ENCODE measurements around the gene RAB31. TPM values are rescaled to one million over a fixed set of nuclear protein-coding genes. Genes with fewer than 3 reads are reported as not detected.

Gene RAB31
- total RNA-seq, 1 experiment from 2014 or later: 9.5 TPM

GRCh38 chr18:9716780-9717563 is 8.9 kb downstream of the RAB31 start:
- no peaks in the 10 kb centered on the region for H3K27me3 Mint-ChIP-seq (ENCODE audit: insufficient read depth, unreplicated experiment)
- ChIA-PET CTCF (no interaction called here), POLR2A (no interaction called here)
- H3K36me3 Mint-ChIP-seq (ENCODE audit: insufficient read depth, unreplicated experiment): no peaks in the 10 kb centered on the region
- no peak overlapping the region for H3K4me3 Mint-ChIP-seq (ENCODE audit: unreplicated experiment)
- BruUV-seq (replicated peaks): no TSS peak
- intact Hi-C loops (cut with micrococcal nuclease; ENCODE audit: unreplicated experiment): no loop called here
- Histone ChIP-seq H3K4me1 (peaks cover 12% of the 10 kb centered on the region), H3K4me3 (ENCODE audit: low read depth, low read length) (no peak overlapping the region), H3K27me3 (replicated peaks; ENCODE audit: control insufficient read depth, insufficient read depth, low read length) (no peaks in the 10 kb centered on the region), H3K36me3 (ENCODE audit: control insufficient read depth, insufficient read depth, low read length) (no peaks in the 10 kb centered on the region), H3K9me3 (no peaks in the 10 kb centered on the region)
- peaks cover 5% of the 10 kb centered on the region for H3K4me1 Mint-ChIP-seq (ENCODE audit: low read depth, unreplicated experiment)
- DNase-seq: no peak
- H3K27ac Mint-ChIP-seq (ENCODE audit: unreplicated experiment): no peak overlapping the region
- TF ChIP-seq, protein P1, sequence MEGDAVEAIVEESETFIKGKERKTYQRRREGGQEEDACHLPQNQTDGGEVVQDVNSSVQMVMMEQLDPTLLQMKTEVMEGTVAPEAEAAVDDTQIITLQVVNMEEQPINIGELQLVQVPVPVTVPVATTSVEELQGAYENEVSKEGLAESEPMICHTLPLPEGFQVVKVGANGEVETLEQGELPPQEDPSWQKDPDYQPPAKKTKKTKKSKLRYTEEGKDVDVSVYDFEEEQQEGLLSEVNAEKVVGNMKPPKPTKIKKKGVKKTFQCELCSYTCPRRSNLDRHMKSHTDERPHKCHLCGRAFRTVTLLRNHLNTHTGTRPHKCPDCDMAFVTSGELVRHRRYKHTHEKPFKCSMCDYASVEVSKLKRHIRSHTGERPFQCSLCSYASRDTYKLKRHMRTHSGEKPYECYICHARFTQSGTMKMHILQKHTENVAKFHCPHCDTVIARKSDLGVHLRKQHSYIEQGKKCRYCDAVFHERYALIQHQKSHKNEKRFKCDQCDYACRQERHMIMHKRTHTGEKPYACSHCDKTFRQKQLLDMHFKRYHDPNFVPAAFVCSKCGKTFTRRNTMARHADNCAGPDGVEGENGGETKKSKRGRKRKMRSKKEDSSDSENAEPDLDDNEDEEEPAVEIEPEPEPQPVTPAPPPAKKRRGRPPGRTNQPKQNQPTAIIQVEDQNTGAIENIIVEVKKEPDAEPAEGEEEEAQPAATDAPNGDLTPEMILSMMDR (IDR thresholded peaks at IDR 0.05; ENCODE audit: insufficient read depth in 1 of 2, low read depth in 1 of 2, low read length in 1 of 2, severe bottlenecking in 1 of 2, unreplicated experiment in 1 of 2): no peak
- H3K9me3 Mint-ChIP-seq (ENCODE audit: unreplicated experiment): no peaks in the 10 kb centered on the region

DNA sequence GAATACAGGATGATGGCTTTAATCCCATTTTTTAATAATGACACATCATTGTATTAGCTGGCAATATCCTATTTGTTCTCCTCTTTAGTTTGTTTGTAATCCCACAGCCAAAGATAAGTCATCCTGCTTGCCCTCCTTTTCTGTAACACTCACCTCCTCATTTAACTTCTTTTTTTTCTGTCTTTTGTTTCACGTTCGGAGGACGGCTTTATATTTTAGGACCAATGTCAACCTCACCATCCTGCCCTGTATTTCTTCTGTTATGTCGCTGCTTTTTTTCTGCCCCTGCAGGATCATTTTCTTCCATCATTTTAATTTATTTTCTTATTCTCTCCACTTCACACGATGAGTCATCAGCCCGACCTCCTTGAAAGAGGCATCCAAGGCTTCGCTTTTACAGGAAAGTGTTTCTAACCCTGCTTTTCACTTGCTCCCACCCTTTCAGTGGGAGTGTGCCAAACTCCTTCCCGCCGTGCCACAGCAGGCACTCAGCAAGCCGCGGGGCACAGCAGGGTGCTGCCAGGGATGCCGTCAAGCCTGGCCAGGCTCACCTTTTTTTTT is 11.4 kb downstream of the RAB31 start:
- Histone ChIP-seq H3K4me3 (ENCODE audit: low read depth, low read length) (no peak overlapping the region), H3K4me1 (peaks cover 7% of the 10 kb centered on the region), H3K27me3 (replicated peaks; ENCODE audit: control insufficient read depth, insufficient read depth, low read length) (no peaks in the 10 kb centered on the region), H3K9me3 (no peaks in the 10 kb centered on the region), H3K36me3 (ENCODE audit: control insufficient read depth, insufficient read depth, low read length) (no peaks in the 10 kb centered on the region)
- CTCF ChIA-PET: no interaction called here
- H3K9me3 Mint-ChIP-seq (ENCODE audit: unreplicated experiment): no peaks in the 10 kb centered on the region
- H3K36me3 Mint-ChIP-seq (ENCODE audit: insufficient read depth, unreplicated experiment): peaks cover 5% of the 10 kb centered on the region
- no TSS peak for BruUV-seq (replicated peaks)
- POLR2A ChIA-PET: no interaction called here
- H3K27me3 Mint-ChIP-seq (ENCODE audit: insufficient read depth, unreplicated experiment): no peaks in the 10 kb centered on the region
- H3K4me3 Mint-ChIP-seq (ENCODE audit: unreplicated experiment): no peak overlapping the region
- H3K4me1 Mint-ChIP-seq (ENCODE audit: low read depth, unreplicated experiment): peaks cover 11% of the 10 kb centered on the region
- intact Hi-C loops (cut with micrococcal nuclease; ENCODE audit: unreplicated experiment): no loop called here
- H3K27ac Mint-ChIP-seq (ENCODE audit: unreplicated experiment): no peak overlapping the region
- TF ChIP-seq, protein P1 (IDR thresholded peaks at IDR 0.05; ENCODE audit: insufficient read depth in 1 of 2, low read depth in 1 of 2, low read length in 1 of 2, severe bottlenecking in 1 of 2, unreplicated experiment in 1 of 2): no peak
- DNase-seq: no peak

GRCh38 chr18:9720327-9720726 is 12.2 kb downstream of the RAB31 start:
- Mint-ChIP-seq H3K4me3 (ENCODE audit: unreplicated experiment) (no peak overlapping the region), H3K27ac (ENCODE audit: unreplicated experiment) (no peak overlapping the region), H3K4me1 (ENCODE audit: low read depth, unreplicated experiment) (peaks cover 11% of the 10 kb centered on the region), H3K9me3 (ENCODE audit: unreplicated experiment) (no peaks in the 10 kb centered on the region), H3K36me3 (ENCODE audit: insufficient read depth, unreplicated experiment) (peaks cover 5% of the 10 kb centered on the region), H3K27me3 (ENCODE audit: insufficient read depth, unreplicated experiment) (no peaks in the 10 kb centered on the region)
- intact Hi-C loops (cut with micrococcal nuclease; ENCODE audit: unreplicated experiment): loop anchor here (5.0 kb wide), 1 partner anchor 123 kb away; no protein-coding TSS in a partner anchor
- H3K27me3 ChIP-seq (replicated peaks; ENCODE audit: control insufficient read depth, insufficient read depth, low read length): no peaks in the 10 kb centered on the region
- no peak for DNase-seq
- no peak overlapping the region for H3K4me3 ChIP-seq (ENCODE audit: low read depth, low read length)
- ChIA-PET CTCF (no interaction called here), POLR2A (no interaction called here)
- H3K36me3 ChIP-seq (ENCODE audit: control insufficient read depth, insufficient read depth, low read length): no peaks in the 10 kb centered on the region
- H3K4me1 ChIP-seq: peaks cover 7% of the 10 kb centered on the region
- BruUV-seq (replicated peaks): no TSS peak
- H3K9me3 ChIP-seq: no peaks in the 10 kb centered on the region
- TF ChIP-seq, protein P1 (IDR thresholded peaks at IDR 0.05; ENCODE audit: insufficient read depth in 1 of 2, low read depth in 1 of 2, low read length in 1 of 2, severe bottlenecking in 1 of 2, unreplicated experiment in 1 of 2): no peak
